NCI-H2081 (cell line): ENCODE data around the gene HDX.
"Not testable (repeated sequence)": the region's sequence is repeated elsewhere in the genome, so short reads cannot be mapped to it uniquely, and the experiment has no call there.

Experiments used
- DNase-seq, 2 experiments: peaks; one replicate each; lab custom pipeline; 2025; lab: John Stamatoyannopoulos, UW

Gene HDX

DNA sequence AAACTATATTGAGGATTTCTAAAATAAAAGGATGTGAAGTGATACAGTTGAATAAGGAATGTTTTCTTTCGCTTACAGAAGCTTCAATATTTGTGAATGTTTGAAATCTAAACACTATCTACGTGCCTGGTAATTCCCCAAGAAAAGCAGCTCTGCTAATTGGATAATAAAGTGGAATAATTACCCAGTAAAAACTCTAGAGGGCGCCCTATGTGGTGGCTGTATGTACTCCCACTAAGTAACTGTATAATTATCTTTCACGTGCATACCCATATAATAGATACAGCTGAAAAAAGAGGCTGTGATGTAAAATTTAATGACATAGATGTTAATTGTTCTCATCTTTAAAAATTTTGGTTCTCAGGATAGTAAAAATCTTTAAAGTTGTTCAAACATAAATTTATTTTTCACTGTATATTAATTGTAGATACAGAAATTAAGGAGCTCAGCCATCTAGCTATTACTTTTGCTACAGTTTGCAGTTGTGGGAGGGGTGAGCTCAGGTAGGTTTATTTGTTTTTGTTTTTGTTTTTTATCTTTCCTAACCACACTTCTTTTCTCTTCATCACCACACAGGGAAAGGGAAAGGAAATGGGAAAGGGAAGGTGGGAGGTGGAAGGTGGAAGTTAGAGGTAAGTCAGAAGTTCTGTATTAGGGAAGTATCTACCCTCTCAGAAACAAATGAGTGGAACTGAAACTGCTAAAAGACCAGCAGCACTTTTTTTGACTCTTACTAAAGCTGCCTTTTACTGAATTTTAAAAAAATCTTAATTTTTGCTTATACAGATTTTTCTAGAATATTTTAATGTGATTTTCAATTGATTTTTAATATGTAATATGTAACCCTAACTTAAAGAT lies 162.5 kb downstream of the HDX start:
- peak; percentile 6 to 55 for DNase-seq

DNA sequence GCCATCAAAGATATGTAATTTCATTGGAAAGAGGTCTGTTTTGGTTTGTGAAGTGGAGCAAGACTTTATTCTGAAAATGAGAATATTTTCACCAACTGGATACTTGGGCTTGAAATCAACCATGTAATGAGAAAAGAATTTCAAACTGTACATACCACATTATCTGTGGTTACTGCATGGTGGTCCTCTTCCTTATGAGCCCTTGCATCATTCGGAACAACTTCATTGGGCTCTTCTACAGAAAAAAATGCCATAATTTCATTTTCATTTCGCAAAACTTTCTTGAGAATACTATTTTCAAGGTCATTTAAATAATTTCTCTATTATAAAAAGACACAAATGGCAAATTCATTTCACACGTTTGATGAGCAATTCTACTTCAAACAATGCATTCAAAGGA lies 165.6 kb downstream of the HDX start:
- no peak for DNase-seq

DNA sequence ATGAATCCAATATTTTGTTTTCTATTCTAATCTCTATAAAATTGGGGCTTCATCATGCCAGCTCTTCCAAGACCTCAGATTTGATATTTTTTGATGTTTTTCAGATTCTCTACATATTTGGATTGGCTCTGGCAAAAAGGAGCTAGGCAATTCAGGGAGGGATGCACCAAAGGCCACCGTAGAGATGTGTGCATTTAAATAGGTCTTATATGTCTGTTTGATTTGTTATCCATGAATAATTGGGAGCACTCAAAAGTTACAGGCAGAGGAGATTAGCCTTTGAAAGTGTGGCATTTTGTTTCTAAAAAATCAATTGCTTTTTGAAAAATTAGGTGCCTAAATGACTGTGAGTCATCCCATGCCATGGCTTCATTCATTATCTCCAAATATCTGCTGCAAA lies 167.1 kb downstream of the HDX start:
- DNase-seq = no peak

DNA sequence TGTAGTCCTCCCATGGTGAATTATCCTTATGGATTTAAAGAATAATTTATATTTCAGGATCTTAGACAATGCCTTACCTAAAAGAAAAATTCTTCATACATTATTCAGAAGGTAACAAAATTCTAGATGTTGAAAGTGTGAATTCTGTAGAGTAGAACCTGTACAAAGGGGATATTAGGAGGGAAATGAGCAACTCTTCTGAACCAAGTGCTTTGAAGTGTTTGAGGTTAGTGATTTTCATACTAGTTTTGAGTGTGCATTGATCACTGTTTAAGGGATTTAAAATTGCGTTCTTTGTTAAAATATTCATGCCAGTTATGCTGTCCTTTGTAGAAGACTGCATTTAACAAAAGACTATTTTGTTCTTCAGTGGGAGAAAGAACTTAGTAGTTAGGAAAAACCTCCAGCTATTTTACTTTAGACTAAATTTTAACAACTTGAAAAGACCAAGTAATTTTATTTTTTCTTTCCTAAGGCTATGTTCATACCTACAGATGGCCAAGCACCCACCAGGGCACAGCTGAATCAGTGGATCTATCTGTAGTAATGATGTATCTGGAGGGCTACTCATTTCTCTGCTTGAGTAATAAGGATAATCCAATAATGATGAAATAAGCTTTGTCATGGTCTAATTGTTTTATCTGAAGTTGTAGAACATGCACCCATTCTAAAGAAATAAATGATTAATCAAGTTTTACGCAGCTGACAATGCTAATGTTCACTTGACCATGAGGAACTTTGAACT lies 180.0 kb downstream of the HDX start:
- no peak for DNase-seq

DNA sequence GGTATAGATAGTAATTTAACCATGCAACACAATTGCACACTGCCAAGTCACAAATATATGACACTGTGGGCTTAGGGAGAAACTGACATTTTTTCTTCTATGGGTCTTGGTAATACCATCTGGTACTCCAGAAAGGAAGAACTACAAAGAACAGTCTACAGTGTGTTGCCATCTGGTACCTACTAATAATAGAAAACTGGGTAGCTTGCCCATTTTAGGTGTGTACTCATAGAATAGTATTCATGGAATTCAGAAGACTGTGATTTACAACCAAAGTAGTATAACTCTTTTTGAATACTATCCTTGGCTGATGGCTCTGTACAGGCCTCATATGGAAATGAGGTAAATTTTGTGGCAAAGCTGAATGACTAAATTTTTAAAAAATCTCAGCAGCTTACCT lies 181.6 kb downstream of the HDX start:
- no peak for DNase-seq

DNA sequence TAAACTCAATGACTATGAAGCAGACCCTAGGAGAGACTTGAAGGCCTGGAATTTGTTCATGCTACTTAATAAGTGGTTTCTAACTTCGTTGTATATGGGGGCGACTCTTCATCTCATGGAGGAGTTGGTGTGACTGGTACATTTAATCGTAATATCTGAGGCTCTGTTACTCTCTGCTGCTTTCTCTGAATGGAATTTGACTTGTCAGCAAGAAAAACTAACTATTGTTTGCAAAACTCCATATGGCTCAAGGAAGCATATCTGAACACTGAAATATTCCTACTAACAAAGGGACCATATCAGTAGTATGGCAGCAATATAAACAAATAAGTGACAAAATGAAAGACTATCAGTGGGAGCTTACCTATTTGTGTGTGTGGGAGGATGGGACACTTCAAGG lies 182.2 kb downstream of the HDX start:
- no peak for DNase-seq

DNA sequence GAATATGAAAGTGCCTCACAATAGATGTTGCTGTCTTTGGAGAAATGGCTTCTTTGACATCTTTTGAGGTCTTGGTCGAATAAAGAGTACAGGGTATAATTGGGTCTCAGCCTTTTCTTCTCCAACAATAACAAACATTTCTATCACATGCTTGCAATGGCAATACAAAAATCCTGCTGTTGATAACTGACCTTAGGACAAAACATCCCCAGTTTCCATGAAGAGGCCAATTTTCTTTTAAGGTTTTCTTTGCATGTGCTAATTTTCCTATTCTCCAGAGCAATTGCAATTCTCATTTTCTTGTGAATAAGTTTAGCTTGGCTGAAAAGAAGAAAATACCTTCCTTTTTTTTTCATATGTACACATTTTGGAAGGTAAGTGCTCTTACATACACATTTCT lies 183.6 kb downstream of the HDX start:
- DNase-seq = no peak

DNA sequence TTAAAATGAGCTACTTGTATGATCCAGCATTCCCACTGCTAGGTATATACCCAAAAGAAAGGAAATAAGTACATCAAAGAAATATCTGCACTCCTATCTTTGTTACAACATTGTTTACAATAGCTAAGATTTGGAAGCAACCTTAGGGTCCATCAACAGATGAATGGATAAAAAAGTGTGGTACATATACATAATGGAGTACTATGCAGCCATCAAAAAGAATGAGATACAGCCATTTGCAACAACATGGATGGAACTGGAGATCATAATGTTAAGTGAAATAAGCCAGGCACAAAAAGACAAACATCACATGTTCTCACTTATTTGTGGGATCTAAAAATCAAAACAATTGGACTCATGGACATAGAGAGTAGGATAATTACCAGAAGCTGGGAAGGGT lies 186.3 kb downstream of the HDX start:
- DNase-seq = not testable (repeated sequence)
